Left lung (tissue), 10 donors: ENCODE measurements around the gene SPOCK1. TPM values are rescaled to one million over a fixed set of nuclear protein-coding genes. Genes with fewer than 3 reads are reported as not detected.

Experiments
- ATAC-seq: fragments of 200-7000 bp; cut with Tn5 transposase; one replicate; pipeline ENCODE4 v1.9.1; 2020; ENCODE audit warnings: moderate library complexity
- DNase-seq, 4 donors: peaks; one replicate each; pipeline ENCODE4 v3.0.0-alpha.2; 2013 to 2020
- H3K27ac ChIP-seq, 2 donors: fragments of 200-600 bp; sonication (generic) in 1 of 2; one replicate each; pipeline versions ENCODE4 v1.5.0 to v1.8.0; 2020 to 2021
- H3K27me3 ChIP-seq, 2 donors: fragments of 200-600 bp; sonication (generic) in 1 of 2; one replicate each; pipeline versions ENCODE4 v1.5.0 to v1.8.0; 2020 to 2021
- H3K36me3 ChIP-seq, 2 donors: fragments of 200-600 bp; sonication (generic) in 1 of 2; one replicate each; pipeline versions ENCODE4 v1.5.0 to v1.8.0; 2020 to 2021
- H3K4me1 ChIP-seq, 2 donors: fragments of 200-600 bp; one replicate each; pipeline ENCODE4 v1.8.0; 2021
- H3K4me3 ChIP-seq, 2 donors: fragments of 200-600 bp; sonication (generic) in 1 of 2; one replicate each; pipeline versions ENCODE4 v1.5.0 to v1.8.0; 2020 to 2021; ENCODE audit warnings: mild to moderate bottlenecking in 1 of 2
- H3K9me3 ChIP-seq, 2 donors: fragments of 200-600 bp; sonication (generic) in 1 of 2; one replicate each; pipeline versions ENCODE4 v1.5.0 to v1.8.0; 2020 to 2021
- intact Hi-C, 2 donors: fragments of 100-400 bp; cut with DNase I; formaldehyde crosslinking; loops; one replicate each; pipeline versions ENCODE4 v1.11.2 to v1.14.2; 2022
- polyA plus RNA-seq, 6 donors: library from polyadenylated mRNA; unstranded; fragments of 120-200 nt; gene quantifications; one replicate each; pipeline ENCODE4 v1.2.1, GENCODE V29; 2013; ENCODE audit not compliant: insufficient read length in 6 of 6
- total RNA-seq, 2 donors: library from RNA; stranded (reverse); fragmentation: NEBNext Ultra II Directional; extraction: Animal tissue kit (Norgen Biotek cat#: 25700); gene quantifications; one replicate each; pipeline ENCODE4 v1.2.1, GENCODE V29; 2021
- TF ChIP-seq, protein P1 (sequence below), 2 donors: fragments of 200-600 bp; sonication (generic) in 1 of 2; IDR thresholded peaks; one replicate each; pipeline versions ENCODE4 v1.5.0 to v1.8.0; 2021; ENCODE audit warnings: antibody characterized with exemption in 2 of 2
- donor health status: DM: no; HTN: yes; CAD: no.
- donor health status: DM: no; HTN: no; CAD: no.

SPOCK1 gene
- total and polyA plus RNA-seq, 8 donors = 0.43 to 7.6 (median 0.73) TPM

GRCh38 chr5:137316346-137316736 is 182.8 kb downstream of the SPOCK1 start:
- Histone ChIP-seq H3K27me3 (peaks cover 0 to 29% of the 10 kb centered on the region in 2 donors), H3K9me3 (no peaks in the 10 kb centered on the region), H3K36me3 (no peaks in the 10 kb centered on the region), H3K27ac (no peak overlapping the region), H3K4me1 (no peaks in the 10 kb centered on the region), H3K4me3 (no peak overlapping the region)
- DNase-seq = no peak
- TF ChIP-seq, protein P1, sequence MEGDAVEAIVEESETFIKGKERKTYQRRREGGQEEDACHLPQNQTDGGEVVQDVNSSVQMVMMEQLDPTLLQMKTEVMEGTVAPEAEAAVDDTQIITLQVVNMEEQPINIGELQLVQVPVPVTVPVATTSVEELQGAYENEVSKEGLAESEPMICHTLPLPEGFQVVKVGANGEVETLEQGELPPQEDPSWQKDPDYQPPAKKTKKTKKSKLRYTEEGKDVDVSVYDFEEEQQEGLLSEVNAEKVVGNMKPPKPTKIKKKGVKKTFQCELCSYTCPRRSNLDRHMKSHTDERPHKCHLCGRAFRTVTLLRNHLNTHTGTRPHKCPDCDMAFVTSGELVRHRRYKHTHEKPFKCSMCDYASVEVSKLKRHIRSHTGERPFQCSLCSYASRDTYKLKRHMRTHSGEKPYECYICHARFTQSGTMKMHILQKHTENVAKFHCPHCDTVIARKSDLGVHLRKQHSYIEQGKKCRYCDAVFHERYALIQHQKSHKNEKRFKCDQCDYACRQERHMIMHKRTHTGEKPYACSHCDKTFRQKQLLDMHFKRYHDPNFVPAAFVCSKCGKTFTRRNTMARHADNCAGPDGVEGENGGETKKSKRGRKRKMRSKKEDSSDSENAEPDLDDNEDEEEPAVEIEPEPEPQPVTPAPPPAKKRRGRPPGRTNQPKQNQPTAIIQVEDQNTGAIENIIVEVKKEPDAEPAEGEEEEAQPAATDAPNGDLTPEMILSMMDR (IDR thresholded peaks at IDR 0.05) = no peak
- no peak for ATAC-seq
- intact Hi-C loops = no loop called here

GRCh38 chr5:137315534-137316345 is 183.4 kb downstream of the SPOCK1 start:
- DNase-seq = no peak
- intact Hi-C loops = no loop called here
- Histone ChIP-seq H3K4me3 (no peak overlapping the region), H3K27me3 (peaks cover 0 to 29% of the 10 kb centered on the region in 2 donors), H3K4me1 (no peaks in the 10 kb centered on the region), H3K27ac (no peak overlapping the region), H3K36me3 (no peaks in the 10 kb centered on the region), H3K9me3 (no peaks in the 10 kb centered on the region)
- TF ChIP-seq, protein P1 (IDR thresholded peaks at IDR 0.05) = no peak
- no peak for ATAC-seq

DNA sequence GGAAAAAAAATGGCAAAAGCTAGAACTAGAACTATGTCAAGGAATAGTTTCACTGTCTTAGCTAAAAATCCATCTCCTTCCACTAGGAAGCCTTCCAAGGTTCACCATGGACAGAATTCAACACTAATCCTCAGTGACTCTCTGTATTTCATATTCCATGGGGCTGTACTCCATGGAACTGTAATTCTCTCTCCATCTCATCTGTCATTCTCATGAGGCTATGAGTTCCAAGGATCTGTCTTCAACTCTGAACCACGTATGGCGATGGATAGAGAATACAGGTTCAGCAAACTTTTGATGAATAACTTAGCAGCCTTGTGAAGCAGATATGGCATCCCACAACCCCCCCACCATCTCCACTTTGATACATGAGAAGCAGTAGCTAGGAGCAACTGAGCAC is 184.0 kb downstream of the SPOCK1 start:
- Histone ChIP-seq H3K36me3 (no peaks in the 10 kb centered on the region), H3K27me3 (peaks cover 0 to 23% of the 10 kb centered on the region in 2 donors), H3K4me1 (no peaks in the 10 kb centered on the region), H3K4me3 (no peak overlapping the region), H3K27ac (no peak overlapping the region), H3K9me3 (no peaks in the 10 kb centered on the region)
- intact Hi-C loops = no loop called here
- no peak for ATAC-seq
- no peak for DNase-seq
- TF ChIP-seq, protein P1 (IDR thresholded peaks at IDR 0.05) = no peak

DNA sequence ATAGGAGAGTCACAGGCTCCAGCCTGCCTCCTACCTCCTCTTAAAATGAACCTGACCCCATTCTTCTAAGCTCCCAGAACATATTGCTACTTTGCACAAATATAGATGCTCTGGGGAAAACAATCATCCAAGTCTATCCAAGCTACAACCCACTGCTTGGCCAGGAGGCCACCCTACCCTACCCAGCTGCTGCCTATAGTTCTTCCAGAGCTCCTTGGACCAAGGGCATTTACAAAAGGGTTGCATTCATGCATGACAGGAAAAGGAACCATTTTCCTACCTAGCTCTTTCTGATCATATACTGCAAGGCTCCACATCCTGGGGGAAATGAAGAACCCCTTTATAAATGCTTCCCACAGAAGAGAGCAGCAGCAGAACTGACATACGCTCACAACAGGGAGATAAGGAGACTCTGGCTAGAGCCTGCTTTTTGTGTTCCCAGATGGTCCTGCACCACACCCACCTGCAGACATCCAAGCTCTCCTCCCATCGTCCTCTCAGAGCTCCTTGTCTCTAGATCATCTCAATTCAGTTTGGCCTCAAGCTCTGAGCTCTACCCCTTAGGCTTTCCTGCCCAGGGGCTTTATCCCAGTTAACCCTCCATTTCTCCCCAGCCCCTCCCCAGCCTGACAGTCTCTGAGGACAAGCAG is 185.5 kb downstream of the SPOCK1 start:
- TF ChIP-seq, protein P1 (IDR thresholded peaks at IDR 0.05) = no peak
- H3K36me3 ChIP-seq = no peaks in the 10 kb centered on the region
- intact Hi-C loops = no loop called here
- no peak for DNase-seq
- no peak for ATAC-seq
- no peak overlapping the region for H3K27ac ChIP-seq
- H3K27me3 ChIP-seq = peaks cover 0 to 10% of the 10 kb centered on the region in 2 donors
- no peaks in the 10 kb centered on the region for H3K4me1 ChIP-seq
- H3K9me3 ChIP-seq = no peaks in the 10 kb centered on the region
- no peak overlapping the region for H3K4me3 ChIP-seq

- ATAC-seq (no peak), DNase-seq (no peak)
- H3K27me3 ChIP-seq = no peaks in the 10 kb centered on the region
- H3K4me1 ChIP-seq = no peaks in the 10 kb centered on the region
- H3K27ac ChIP-seq = no peak overlapping the region
- intact Hi-C loops = no loop called here
- TF ChIP-seq, protein P1 (IDR thresholded peaks at IDR 0.05) = no peak
- no peaks in the 10 kb centered on the region for H3K9me3 ChIP-seq
- no peaks in the 10 kb centered on the region for H3K36me3 ChIP-seq
- H3K4me3 ChIP-seq = no peak overlapping the region
Observed at GRCh38 chr5:137312011-137312410, 187.1 kb downstream of the SPOCK1 start.
